OCI-LY3 (cell line): Measurements from ENCODE around the gene PNPLA7.
A peak's percentile ranks its signal among the peaks of the same experiment; 100 is the strongest.
"Not testable (repeated sequence)": the region's sequence is repeated elsewhere in the genome, so short reads cannot be mapped to it uniquely, and the experiment has no call there.

Experiments
- H2AFZ ChIP-seq: fragments of 200-600, 300-600 bp; shearing (Covaris generic); 2 replicates; pipeline ENCODE4 v1.6.0; 2014; ENCODE audit warnings: antibody characterized with exemption, low read depth, low read length
- H3K27ac ChIP-seq: fragments of 200-600, 300-600 bp; sonication (generic); 2 replicates; pipeline ENCODE4 v1.5.1; 2014; ENCODE audit warnings: mild to moderate bottlenecking, low read length, moderate library complexity, mixed read lengths
- H3K27me3 ChIP-seq: fragments of 200-600, 300-600 bp; sonication (generic); 2 replicates; pipeline ENCODE4 v1.6.1; 2014; ENCODE audit warnings: low read depth, low read length, mixed read lengths
- H3K36me3 ChIP-seq: fragments of 200-600, 300-600 bp; sonication (generic); replicated peaks from 2 replicates; pipeline ENCODE3; 2014; ENCODE audit warnings: low read depth, low read length, mixed read lengths
- H3K4me1 ChIP-seq: fragments of 300-600, 200-600 bp; sonication (generic); 2 replicates; pipeline ENCODE4 v1.6.1; 2014; ENCODE audit warnings: low read length, mixed read lengths
- H3K4me2 ChIP-seq: fragments of 200-600, 300-600 bp; sonication (generic); 2 replicates; pipeline ENCODE4 v1.6.1; 2014; ENCODE audit warnings: low read length, mixed read lengths
- H3K4me3 ChIP-seq: fragments of 300-600, 200-600 bp; sonication (generic); 2 replicates; pipeline ENCODE4 v1.5.1; 2014; ENCODE audit warnings: antibody characterized with exemption, mild to moderate bottlenecking, low read length, moderate library complexity
- H3K79me2 ChIP-seq: fragments of 300-600, 200-600 bp; shearing (Covaris generic); 2 replicates; pipeline ENCODE4 v1.6.1; 2014; ENCODE audit warnings: mild to moderate bottlenecking, low read length, mixed read lengths
- H3K9ac ChIP-seq: fragments of 300-600, 200-600 bp; shearing (Covaris generic); 2 replicates; pipeline ENCODE4 v1.6.0; 2014; ENCODE audit warnings: mild to moderate bottlenecking, low read length, moderate library complexity
- H3K9me3 ChIP-seq: fragments of 200-600, 300-600 bp; shearing (Covaris generic); 2 replicates; pipeline ENCODE4 v1.6.1; 2014; ENCODE audit warnings: low read length, mixed read lengths; ENCODE audit not compliant: insufficient read depth
- H4K20me1 ChIP-seq: fragments of 200-600, 300-600 bp; sonication (generic); 2 replicates; pipeline ENCODE4 v1.6.1; 2016; ENCODE audit warnings: low read length, mixed read lengths; ENCODE audit not compliant: insufficient read depth
- CTCF ChIP-seq: fragments of 200-600, 300-600 bp; sonication (generic); IDR thresholded peaks from 2 replicates; pipeline ENCODE4 v1.5.1; 2014; ENCODE audit warnings: antibody characterized with exemption, low read length, low read depth
- EZH2phosphoT487 ChIP-seq: fragments of 200-600 bp; shearing (Covaris generic); IDR thresholded peaks from 2 replicates; pipeline ENCODE4 v1.6.1; 2018; ENCODE audit warnings: antibody characterized with exemption, mixed run types, low read depth

Gene PNPLA7

GRCh38 chr9:137534256-137535119 lies 15.7 kb downstream of the PNPLA7 start:
- no peak for TF ChIP-seq EZH2phosphoT487
- peak; percentile 63 for TF ChIP-seq CTCF
- peaks cover 8% of the 10 kb centered on the region for H3K4me1 ChIP-seq
- no peaks in the 10 kb centered on the region for H3K9me3 ChIP-seq
- H2AFZ ChIP-seq = peak overlapping the region; percentile 98
- H4K20me1 ChIP-seq = no peaks in the 10 kb centered on the region
- no peaks in the 10 kb centered on the region for H3K27me3 ChIP-seq
- H3K36me3 ChIP-seq = no peaks in the 10 kb centered on the region
- H3K27ac ChIP-seq = no peak overlapping the region
- no peaks in the 10 kb centered on the region for H3K79me2 ChIP-seq
- H3K4me3 ChIP-seq = peak overlapping the region; percentile 59
- H3K9ac ChIP-seq = peak overlapping the region; percentile 48
- peak overlapping the region; percentile 83 for H3K4me2 ChIP-seq

GRCh38 chr9:137532891-137533468 lies 17.2 kb downstream of the PNPLA7 start:
- not testable (repeated sequence) for H3K4me3 ChIP-seq, H3K79me2 ChIP-seq, H3K4me2 ChIP-seq, H3K36me3 ChIP-seq, H3K4me1 ChIP-seq, H3K27me3 ChIP-seq, H3K9ac ChIP-seq, H3K27ac ChIP-seq, H2AFZ ChIP-seq, H4K20me1 ChIP-seq, H3K9me3 ChIP-seq

- TF ChIP-seq EZH2phosphoT487 (no peak), CTCF (no peak)
- no peak overlapping the region for H3K4me3 ChIP-seq
- no peaks in the 10 kb centered on the region; the same call in 1 of the 2 replicates for H3K27me3 ChIP-seq
- no peaks in the 10 kb centered on the region for H3K79me2 ChIP-seq
- H3K36me3 ChIP-seq = no peaks in the 10 kb centered on the region
- H2AFZ ChIP-seq = no peak overlapping the region
- H3K4me2 ChIP-seq = no peak overlapping the region
- H3K9me3 ChIP-seq = no peaks in the 10 kb centered on the region
- no peak overlapping the region for H3K9ac ChIP-seq
- H3K27ac ChIP-seq = no peak overlapping the region
- H4K20me1 ChIP-seq = no peaks in the 10 kb centered on the region
- peaks cover 8% of the 10 kb centered on the region for H3K4me1 ChIP-seq
Observed at GRCh38 chr9:137531099-137531765, 19.0 kb downstream of the PNPLA7 start.

- no peaks in the 10 kb centered on the region for H3K36me3 ChIP-seq
- no peak for TF ChIP-seq CTCF
- no peak for TF ChIP-seq EZH2phosphoT487
- H3K9me3 ChIP-seq = no peaks in the 10 kb centered on the region
- H2AFZ ChIP-seq = no peak overlapping the region
- no peak overlapping the region for H3K4me2 ChIP-seq
- H3K9ac ChIP-seq = no peak overlapping the region
- H4K20me1 ChIP-seq = no peaks in the 10 kb centered on the region
- no peaks in the 10 kb centered on the region; the same call in 1 of the 2 replicates for H3K27me3 ChIP-seq
- H3K4me1 ChIP-seq = peaks cover 8% of the 10 kb centered on the region
- no peak overlapping the region for H3K27ac ChIP-seq
- H3K4me3 ChIP-seq = no peak overlapping the region
- no peaks in the 10 kb centered on the region for H3K79me2 ChIP-seq
Observed at GRCh38 chr9:137530331-137530730, 19.9 kb downstream of the PNPLA7 start.
